OCI-LY7 (cell line): ENCODE results near the gene SEMA6C.

Source experiments
- EZH2phosphoT487 ChIP-seq: fragments of 200-600 bp; sonication (generic); IDR thresholded peaks from 2 replicates; pipeline ENCODE4 v1.6.1; 2018; ENCODE audit warnings: low read depth, borderline replicate concordance, mild to moderate bottlenecking, mixed run types, antibody characterized with exemption, low read length, moderate library complexity, mixed read lengths
- TF ChIP-seq, protein P1 (sequence below): fragments of 200-600 bp; sonication (generic); conservative IDR thresholded peaks from 2 replicates; pipeline ENCODE4 v1.5.1; 2014; ENCODE audit warnings: mild to moderate bottlenecking, antibody characterized with exemption, low read length, moderate library complexity, mixed read lengths

DNA sequence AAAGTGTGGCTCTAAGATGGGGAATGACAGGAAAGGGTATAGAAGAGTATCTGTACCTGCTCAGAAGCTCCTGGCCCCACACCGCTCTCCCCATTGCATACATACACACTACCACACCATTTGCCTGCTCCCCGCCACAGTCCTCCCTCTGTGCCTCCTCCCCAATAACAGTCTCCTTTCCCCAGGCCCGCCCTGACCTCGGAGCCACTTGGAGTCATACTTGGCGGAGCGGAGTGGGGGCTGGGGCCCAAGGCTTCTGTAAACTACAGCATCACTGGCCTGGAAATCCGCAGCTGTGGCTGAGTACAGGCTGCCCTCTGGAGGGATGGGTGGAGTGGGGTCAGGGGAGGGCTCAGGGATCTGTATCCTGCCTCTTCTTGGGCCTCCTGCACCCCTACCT lies 8.6 kb downstream of the SEMA6C start:
- TF ChIP-seq, protein P1, sequence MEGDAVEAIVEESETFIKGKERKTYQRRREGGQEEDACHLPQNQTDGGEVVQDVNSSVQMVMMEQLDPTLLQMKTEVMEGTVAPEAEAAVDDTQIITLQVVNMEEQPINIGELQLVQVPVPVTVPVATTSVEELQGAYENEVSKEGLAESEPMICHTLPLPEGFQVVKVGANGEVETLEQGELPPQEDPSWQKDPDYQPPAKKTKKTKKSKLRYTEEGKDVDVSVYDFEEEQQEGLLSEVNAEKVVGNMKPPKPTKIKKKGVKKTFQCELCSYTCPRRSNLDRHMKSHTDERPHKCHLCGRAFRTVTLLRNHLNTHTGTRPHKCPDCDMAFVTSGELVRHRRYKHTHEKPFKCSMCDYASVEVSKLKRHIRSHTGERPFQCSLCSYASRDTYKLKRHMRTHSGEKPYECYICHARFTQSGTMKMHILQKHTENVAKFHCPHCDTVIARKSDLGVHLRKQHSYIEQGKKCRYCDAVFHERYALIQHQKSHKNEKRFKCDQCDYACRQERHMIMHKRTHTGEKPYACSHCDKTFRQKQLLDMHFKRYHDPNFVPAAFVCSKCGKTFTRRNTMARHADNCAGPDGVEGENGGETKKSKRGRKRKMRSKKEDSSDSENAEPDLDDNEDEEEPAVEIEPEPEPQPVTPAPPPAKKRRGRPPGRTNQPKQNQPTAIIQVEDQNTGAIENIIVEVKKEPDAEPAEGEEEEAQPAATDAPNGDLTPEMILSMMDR: no peak
- no peak for TF ChIP-seq EZH2phosphoT487
